Thoracic aorta (tissue), 2 donors: ENCODE results near the gene RGS8. TPM values are rescaled to one million over a fixed set of nuclear protein-coding genes. Genes with fewer than 3 reads are reported as not detected.

ENCODE experiments used
- ATAC-seq: fragments of 150-250 bp; one replicate; pipeline ENCODE4 v1.8.0; 2017; ENCODE audit warnings: low read depth; ENCODE audit not compliant: insufficient number of reproducible peaks, low FRiP score
- DNase-seq: peaks from one replicate; pipeline ENCODE4 v3.0.0-alpha.2; 2020; ENCODE audit warnings: low spot score
- H3K27ac ChIP-seq, 2 donors: fragments of 200-600 bp; sonication (generic); 1 replicate in 1 of 2; 2 replicates in 1 of 2; pipeline ENCODE4 v1.5.1; 2016; ENCODE audit warnings: mild to moderate bottlenecking in 2 of 2, moderate library complexity in 2 of 2
- H3K27me3 ChIP-seq: fragments of 200-600 bp; sonication (generic); replicated peaks from 2 replicates; pipeline ENCODE4 v1.6.0; 2016; ENCODE audit warnings: mild to moderate bottlenecking; ENCODE audit not compliant: insufficient read depth
- H3K36me3 ChIP-seq: fragments of 200-600 bp; sonication (generic); one replicate; pipeline ENCODE4 v1.5.1; 2016
- H3K4me1 ChIP-seq, 2 donors: fragments of 200-600 bp; sonication (generic); 1 replicate in 1 of 2; 2 replicates in 1 of 2; pipeline versions ENCODE4 v1.5.1 to v1.6.0; 2016; ENCODE audit warnings: low read depth in 2 of 2, mild to moderate bottlenecking in 1 of 2; ENCODE audit not compliant: control insufficient read depth in 1 of 2
- H3K4me3 ChIP-seq: fragments of 200-600 bp; sonication (generic); 2 replicates; pipeline ENCODE4 v1.5.1; 2016; ENCODE audit warnings: mild to moderate bottlenecking
- H3K9me3 ChIP-seq: fragments of 200-600 bp; sonication (generic); 2 replicates; pipeline ENCODE4 v1.5.1; 2016
- total RNA-seq, 2 donors: library from RNA; depleted of rRNA; stranded (reverse); fragments of >200 nt; gene quantifications; one replicate each; pipeline versions ENCODE4 v1.1.0 to v1.2.3, GENCODE V29; 2016
- TF ChIP-seq, protein P1 (sequence below): fragments of 200-600 bp; sonication (generic); IDR thresholded peaks from one replicate; pipeline ENCODE4 v1.5.1; 2019; ENCODE audit warnings: antibody characterized with exemption

Gene RGS8
- total RNA-seq, 2 donors from 2014 or later, result not detected

DNA sequence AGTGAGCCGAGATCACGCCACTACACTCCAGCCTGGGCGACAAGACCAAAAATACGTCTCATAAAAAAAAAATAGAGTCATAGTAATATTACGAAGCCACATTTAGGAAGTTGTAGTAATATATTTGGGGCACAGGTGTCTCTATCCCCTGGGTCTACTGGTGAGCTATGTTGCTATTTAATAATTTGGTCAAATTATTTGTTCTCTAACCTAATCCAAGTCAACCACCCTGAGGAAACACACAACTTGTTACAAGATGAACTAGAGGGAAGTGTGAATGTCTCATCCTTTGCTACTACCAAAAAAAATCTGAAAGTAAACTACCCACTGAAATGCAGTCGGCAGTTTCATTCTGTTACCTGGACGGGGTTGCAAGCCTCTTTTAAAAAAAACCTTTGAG, 35.3 kb downstream of the RGS8 start:
- DNase-seq (no peak), ATAC-seq (no peak)
- H3K27me3 ChIP-seq, result no peaks in the 10 kb centered on the region
- no peaks in the 10 kb centered on the region for H3K9me3 ChIP-seq
- H3K4me3 ChIP-seq, result no peak overlapping the region
- H3K4me1 ChIP-seq, result no peaks in the 10 kb centered on the region
- TF ChIP-seq, protein P1, sequence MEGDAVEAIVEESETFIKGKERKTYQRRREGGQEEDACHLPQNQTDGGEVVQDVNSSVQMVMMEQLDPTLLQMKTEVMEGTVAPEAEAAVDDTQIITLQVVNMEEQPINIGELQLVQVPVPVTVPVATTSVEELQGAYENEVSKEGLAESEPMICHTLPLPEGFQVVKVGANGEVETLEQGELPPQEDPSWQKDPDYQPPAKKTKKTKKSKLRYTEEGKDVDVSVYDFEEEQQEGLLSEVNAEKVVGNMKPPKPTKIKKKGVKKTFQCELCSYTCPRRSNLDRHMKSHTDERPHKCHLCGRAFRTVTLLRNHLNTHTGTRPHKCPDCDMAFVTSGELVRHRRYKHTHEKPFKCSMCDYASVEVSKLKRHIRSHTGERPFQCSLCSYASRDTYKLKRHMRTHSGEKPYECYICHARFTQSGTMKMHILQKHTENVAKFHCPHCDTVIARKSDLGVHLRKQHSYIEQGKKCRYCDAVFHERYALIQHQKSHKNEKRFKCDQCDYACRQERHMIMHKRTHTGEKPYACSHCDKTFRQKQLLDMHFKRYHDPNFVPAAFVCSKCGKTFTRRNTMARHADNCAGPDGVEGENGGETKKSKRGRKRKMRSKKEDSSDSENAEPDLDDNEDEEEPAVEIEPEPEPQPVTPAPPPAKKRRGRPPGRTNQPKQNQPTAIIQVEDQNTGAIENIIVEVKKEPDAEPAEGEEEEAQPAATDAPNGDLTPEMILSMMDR, result no peak
- no peaks in the 10 kb centered on the region for H3K36me3 ChIP-seq
- H3K27ac ChIP-seq, result no peak overlapping the region

DNA sequence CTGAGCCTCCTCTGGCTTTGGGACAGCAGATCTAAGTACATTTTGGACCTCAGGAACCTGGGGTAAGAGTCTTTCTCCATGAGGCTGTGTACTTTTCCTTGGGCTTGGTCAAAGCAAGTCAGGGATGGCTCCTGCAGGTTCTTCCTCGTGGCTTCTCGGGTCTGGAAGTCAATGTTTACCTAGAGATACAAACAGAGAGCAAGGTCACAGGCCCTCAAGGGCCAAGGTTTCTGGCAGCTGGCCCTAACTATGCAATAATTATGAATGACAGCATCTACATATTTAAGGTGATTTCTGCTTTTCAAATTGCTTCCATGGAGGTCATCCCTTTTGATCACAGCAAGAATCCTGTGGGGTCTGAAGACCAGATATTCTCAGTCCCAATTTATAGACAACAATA, 37.6 kb downstream of the RGS8 start:
- TF ChIP-seq, protein P1, result no peak
- H3K27me3 ChIP-seq, result no peaks in the 10 kb centered on the region
- H3K36me3 ChIP-seq, result no peaks in the 10 kb centered on the region
- H3K4me3 ChIP-seq, result no peak overlapping the region
- no peak overlapping the region for H3K27ac ChIP-seq
- DNase-seq, result no peak
- no peaks in the 10 kb centered on the region for H3K9me3 ChIP-seq
- no peaks in the 10 kb centered on the region for H3K4me1 ChIP-seq
- no peak for ATAC-seq

DNA sequence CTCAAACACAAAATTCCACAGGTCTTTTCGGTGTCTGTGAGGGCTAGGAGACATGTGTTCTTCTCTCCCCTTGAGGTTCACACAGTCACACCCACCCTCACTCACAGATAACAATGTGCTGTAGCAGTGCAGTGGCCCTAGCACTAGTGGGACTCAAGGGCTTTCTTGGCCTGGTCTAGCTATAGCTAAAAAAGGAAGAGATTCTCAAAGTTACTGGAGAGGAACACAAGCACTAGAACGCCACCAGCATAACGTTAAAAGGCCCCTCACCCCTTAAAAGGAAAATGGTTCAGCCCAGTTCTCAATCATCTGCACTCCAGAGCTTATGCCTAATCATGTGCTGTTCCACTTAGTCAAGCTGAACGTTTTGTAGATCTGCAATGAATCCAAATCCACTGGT, 39.5 kb downstream of the RGS8 start:
- no peaks in the 10 kb centered on the region for H3K9me3 ChIP-seq
- H3K36me3 ChIP-seq, result no peaks in the 10 kb centered on the region
- ATAC-seq (no peak), DNase-seq (no peak)
- H3K27ac ChIP-seq, result no peak overlapping the region
- TF ChIP-seq, protein P1, result no peak
- H3K27me3 ChIP-seq, result no peaks in the 10 kb centered on the region
- no peaks in the 10 kb centered on the region for H3K4me1 ChIP-seq
- no peak overlapping the region for H3K4me3 ChIP-seq

DNA sequence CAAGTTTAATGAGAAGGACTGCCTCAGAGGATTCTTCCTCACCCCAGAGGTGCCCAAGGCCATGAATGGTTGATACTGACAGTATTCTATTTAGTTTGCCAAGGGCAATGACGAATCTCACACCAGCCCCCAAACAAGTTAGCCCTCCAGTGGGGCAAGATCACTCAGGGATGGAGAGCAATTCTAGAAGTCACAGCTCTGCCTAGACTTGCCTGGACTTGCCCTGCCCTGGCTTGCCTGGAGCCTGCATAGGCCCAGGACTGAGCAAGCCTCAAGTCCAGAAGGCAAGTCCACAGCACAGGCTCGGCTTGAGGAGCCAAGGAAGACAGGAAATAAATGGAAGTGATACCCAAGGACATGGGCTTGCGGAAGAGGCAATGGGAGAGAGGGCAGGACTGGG, 40.7 kb downstream of the RGS8 start:
- Histone ChIP-seq H3K27ac (no peak overlapping the region), H3K27me3 (no peaks in the 10 kb centered on the region), H3K9me3 (no peaks in the 10 kb centered on the region), H3K4me3 (no peak overlapping the region), H3K36me3 (no peaks in the 10 kb centered on the region), H3K4me1 (no peaks in the 10 kb centered on the region)
- ATAC-seq (no peak), DNase-seq (no peak)
- TF ChIP-seq, protein P1, result no peak

DNA sequence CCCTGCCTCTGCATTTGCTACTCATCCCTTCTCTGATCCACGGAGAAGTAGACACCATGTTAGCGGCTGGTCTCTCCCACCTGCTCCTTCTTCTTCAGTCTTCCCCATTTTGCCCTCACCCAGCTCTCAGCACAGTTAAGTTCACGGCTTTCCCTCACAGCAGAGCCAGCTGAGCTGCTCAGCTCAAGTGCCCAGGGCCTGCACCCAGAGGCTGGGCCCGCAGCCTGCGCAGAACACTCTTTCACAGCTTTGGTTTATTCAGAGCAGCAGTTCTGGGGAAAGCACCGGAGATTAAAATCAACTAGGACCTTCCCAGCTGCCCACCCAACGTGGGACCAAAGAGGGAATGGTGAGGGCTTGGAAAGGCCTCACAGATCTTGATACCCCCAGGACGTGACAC, 41.9 kb downstream of the RGS8 start:
- DNase-seq (no peak), ATAC-seq (no peak)
- Histone ChIP-seq H3K27ac (no peak overlapping the region), H3K27me3 (no peaks in the 10 kb centered on the region), H3K4me3 (no peak overlapping the region), H3K4me1 (no peaks in the 10 kb centered on the region), H3K36me3 (no peaks in the 10 kb centered on the region), H3K9me3 (no peaks in the 10 kb centered on the region)
- TF ChIP-seq, protein P1, result no peak
